IPS-20b (cell line): ENCODE data around the gene SLC38A1.

Source experiments
- H3K27ac ChIP-seq: one replicate; pipeline ENCODE4 v1.5.1; 2013; ENCODE audit warnings: low read length
- H3K27me3 ChIP-seq: 2 replicates; pipeline ENCODE4 v1.6.1; 2013; ENCODE audit warnings: mild to moderate bottlenecking, low read length, inconsistent platforms; ENCODE audit not compliant: insufficient read depth
- H3K36me3 ChIP-seq: 2 replicates; pipeline ENCODE4 v1.6.1; 2013; ENCODE audit warnings: low read depth, mild to moderate bottlenecking, inconsistent platforms, low read length, moderate library complexity; ENCODE audit not compliant: insufficient read depth
- H3K4me1 ChIP-seq: 2 replicates; pipeline ENCODE4 v1.6.1; 2013; ENCODE audit warnings: mild to moderate bottlenecking, control low read depth, inconsistent platforms, low read length, moderate library complexity; ENCODE audit not compliant: insufficient read depth
- H3K4me3 ChIP-seq: 2 replicates; pipeline ENCODE4 v1.5.1; 2013; ENCODE audit warnings: mild to moderate bottlenecking, low read length, inconsistent platforms
- H3K9ac ChIP-seq: 2 replicates; pipeline ENCODE4 v1.6.1; 2013; ENCODE audit warnings: low read depth, mild to moderate bottlenecking, inconsistent platforms, low read length, moderate library complexity
- H3K9me3 ChIP-seq: 2 replicates; pipeline ENCODE4 v1.6.1; 2013; ENCODE audit warnings: mild to moderate bottlenecking, low read depth, low read length, inconsistent platforms; ENCODE audit not compliant: insufficient read depth

The SLC38A1 gene

GRCh38 chr12:46135750-46136149 lies 133.1 kb downstream of the SLC38A1 start:
- no peak overlapping the region for H3K27ac ChIP-seq
- no peaks in the 10 kb centered on the region for H3K36me3 ChIP-seq

GRCh38 chr12:46134852-46135251 lies 134.0 kb downstream of the SLC38A1 start:
- Histone ChIP-seq H3K9me3 (no peaks in the 10 kb centered on the region), H3K4me1 (peaks cover 3% of the 10 kb centered on the region; the same call in 1 of the 2 replicates), H3K9ac (no peak overlapping the region), H3K27ac (no peak overlapping the region), H3K27me3 (no peaks in the 10 kb centered on the region), H3K4me3 (no peak overlapping the region), H3K36me3 (no peaks in the 10 kb centered on the region)

More at GRCh38 chr12:46135750-46136149, 133.1 kb downstream of the SLC38A1 start:
- H3K4me3 ChIP-seq: no peak overlapping the region
- peaks cover 3% of the 10 kb centered on the region; the same call in 1 of the 2 replicates for H3K4me1 ChIP-seq
- no peak overlapping the region for H3K9ac ChIP-seq
- no peaks in the 10 kb centered on the region for H3K9me3 ChIP-seq
- no peaks in the 10 kb centered on the region for H3K27me3 ChIP-seq

- peaks cover 3% of the 10 kb centered on the region; the same call in 1 of the 2 replicates for H3K4me1 ChIP-seq
- H3K36me3 ChIP-seq: no peaks in the 10 kb centered on the region
- H3K9me3 ChIP-seq: no peaks in the 10 kb centered on the region
- no peak overlapping the region for H3K4me3 ChIP-seq
- no peak overlapping the region for H3K27ac ChIP-seq
- no peaks in the 10 kb centered on the region for H3K27me3 ChIP-seq
- no peak overlapping the region for H3K9ac ChIP-seq
Observed at GRCh38 chr12:46134205-46134811, 134.5 kb downstream of the SLC38A1 start.

- no peaks in the 10 kb centered on the region for H3K36me3 ChIP-seq
- H3K9me3 ChIP-seq: no peaks in the 10 kb centered on the region
- H3K4me3 ChIP-seq: no peak overlapping the region
- H3K9ac ChIP-seq: no peak overlapping the region
- no peaks in the 10 kb centered on the region for H3K27me3 ChIP-seq
- peaks cover 3% of the 10 kb centered on the region; the same call in 1 of the 2 replicates for H3K4me1 ChIP-seq
- no peak overlapping the region for H3K27ac ChIP-seq
Observed at GRCh38 chr12:46133751-46134150, 135.1 kb downstream of the SLC38A1 start.
